ENCODE data around the gene HECTD4. TPM values are rescaled to one million over a fixed set of nuclear protein-coding genes. Genes with fewer than 3 reads are reported as not detected.
"Not testable (repeated sequence)": the region's sequence is repeated elsewhere in the genome, so short reads cannot be mapped to it uniquely, and the experiment has no call there.

The HECTD4 gene
- total RNA-seq, 1 donor from 2014 or later = 47.9 TPM

DNA sequence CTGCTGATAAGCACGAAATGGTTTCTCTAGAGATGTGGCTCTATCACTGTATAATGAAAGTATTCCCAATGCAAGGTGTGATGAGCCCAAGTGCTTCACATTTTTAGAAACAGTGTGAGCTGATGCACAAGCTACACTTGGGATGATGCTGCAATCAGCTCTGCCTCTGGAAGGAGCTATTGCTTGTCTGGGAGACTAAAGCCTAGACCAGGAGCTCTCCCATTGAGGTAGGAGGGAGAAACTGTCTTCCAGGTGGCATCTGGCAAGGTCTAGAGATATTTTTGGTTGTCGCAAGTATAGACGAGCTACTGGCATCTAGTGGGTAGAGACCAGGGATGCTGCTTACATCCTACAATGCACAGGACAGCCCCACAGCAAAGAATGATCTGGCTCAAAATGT, 42.0 kb downstream of the HECTD4 start:
- Mint-ChIP-seq H3K36me3 (ENCODE audit: low read depth, unreplicated experiment) (no peaks in the 10 kb centered on the region), H3K27ac (ENCODE audit: unreplicated experiment) (no peak overlapping the region), H3K4me1 (ENCODE audit: unreplicated experiment) (no peaks in the 10 kb centered on the region), H3K9me3 (ENCODE audit: unreplicated experiment) (no peaks in the 10 kb centered on the region), H3K27me3 (ENCODE audit: unreplicated experiment) (no peaks in the 10 kb centered on the region), H3K4me3 (ENCODE audit: unreplicated experiment) (no peak overlapping the region)
- DNase-seq (ENCODE audit: low spot score) = no peak
- TF ChIP-seq CTCF (IDR thresholded peaks at IDR 0.05; ENCODE audit: unreplicated experiment) = no peak

GRCh38 chr12:112334999-112335398, 47.2 kb downstream of the HECTD4 start:
- not testable (repeated sequence) for H3K27ac Mint-ChIP-seq (ENCODE audit: unreplicated experiment); H3K9me3 Mint-ChIP-seq (ENCODE audit: unreplicated experiment); H3K4me1 Mint-ChIP-seq (ENCODE audit: unreplicated experiment); H3K4me3 Mint-ChIP-seq (ENCODE audit: unreplicated experiment); DNase-seq (ENCODE audit: low spot score); H3K36me3 Mint-ChIP-seq (ENCODE audit: low read depth, unreplicated experiment); H3K27me3 Mint-ChIP-seq (ENCODE audit: unreplicated experiment)

DNA sequence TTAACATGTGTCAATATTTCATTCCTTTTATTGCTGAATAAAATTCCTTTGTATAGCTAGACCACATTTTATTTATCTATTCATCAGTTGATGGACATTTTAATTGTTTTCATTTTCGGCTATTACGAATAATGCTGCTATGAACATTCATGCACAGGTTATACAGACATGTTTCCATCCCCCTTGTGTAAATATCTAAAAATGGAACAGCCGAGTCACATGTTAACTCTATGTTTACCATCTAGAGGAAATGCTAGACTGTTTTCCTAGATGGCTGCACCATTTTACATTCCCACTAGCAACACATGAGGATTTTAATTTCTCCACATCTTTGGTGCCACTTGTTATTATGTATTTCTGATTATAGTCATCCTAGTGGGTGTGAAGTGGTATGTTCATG, 49.2 kb downstream of the HECTD4 start:
- no peak overlapping the region for H3K4me3 Mint-ChIP-seq (ENCODE audit: unreplicated experiment)
- no peak for TF ChIP-seq CTCF (IDR thresholded peaks at IDR 0.05; ENCODE audit: unreplicated experiment)
- peaks cover 2% of the 10 kb centered on the region for H3K4me1 Mint-ChIP-seq (ENCODE audit: unreplicated experiment)
- no peak for DNase-seq (ENCODE audit: low spot score)
- no peak overlapping the region for H3K27ac Mint-ChIP-seq (ENCODE audit: unreplicated experiment)
- no peaks in the 10 kb centered on the region for H3K27me3 Mint-ChIP-seq (ENCODE audit: unreplicated experiment)
- no peaks in the 10 kb centered on the region for H3K9me3 Mint-ChIP-seq (ENCODE audit: unreplicated experiment)
- H3K36me3 Mint-ChIP-seq (ENCODE audit: low read depth, unreplicated experiment) = peaks cover 4% of the 10 kb centered on the region

DNA sequence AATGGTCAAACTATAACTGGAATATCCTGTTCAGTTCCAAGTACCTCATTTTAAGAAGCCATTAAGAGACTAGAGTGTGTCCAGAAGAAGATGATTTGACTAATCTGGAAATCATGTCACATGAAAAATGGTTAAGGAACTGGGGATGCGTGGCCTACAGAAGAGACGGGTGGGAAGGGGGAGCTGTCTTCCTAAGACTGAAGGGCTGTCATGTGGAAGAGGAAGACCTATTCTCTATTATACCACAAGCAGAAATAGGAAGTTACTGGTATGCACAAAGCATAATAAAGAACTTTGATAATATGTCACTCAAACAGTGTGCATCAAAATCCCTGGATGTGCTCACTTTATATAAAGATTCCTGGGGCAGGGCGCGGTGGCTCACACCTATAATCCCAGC, 50.3 kb downstream of the HECTD4 start:
- Mint-ChIP-seq H3K4me3 (ENCODE audit: unreplicated experiment) (no peak overlapping the region), H3K9me3 (ENCODE audit: unreplicated experiment) (no peaks in the 10 kb centered on the region), H3K4me1 (ENCODE audit: unreplicated experiment) (peaks cover 7% of the 10 kb centered on the region), H3K36me3 (ENCODE audit: low read depth, unreplicated experiment) (peaks cover 4% of the 10 kb centered on the region), H3K27me3 (ENCODE audit: unreplicated experiment) (no peaks in the 10 kb centered on the region), H3K27ac (ENCODE audit: unreplicated experiment) (no peak overlapping the region)
- DNase-seq (ENCODE audit: low spot score) = no peak
- no peak for TF ChIP-seq CTCF (IDR thresholded peaks at IDR 0.05; ENCODE audit: unreplicated experiment)

- Mint-ChIP-seq H3K27me3 (ENCODE audit: unreplicated experiment) (no peaks in the 10 kb centered on the region), H3K36me3 (ENCODE audit: low read depth, unreplicated experiment) (peaks cover 4% of the 10 kb centered on the region), H3K4me1 (ENCODE audit: unreplicated experiment) (peaks cover 7% of the 10 kb centered on the region), H3K27ac (ENCODE audit: unreplicated experiment) (no peak overlapping the region), H3K9me3 (ENCODE audit: unreplicated experiment) (no peaks in the 10 kb centered on the region), H3K4me3 (ENCODE audit: unreplicated experiment) (no peak overlapping the region)
- no peak for DNase-seq (ENCODE audit: low spot score)
- no peak for TF ChIP-seq CTCF (IDR thresholded peaks at IDR 0.05; ENCODE audit: unreplicated experiment)
Measured at GRCh38 chr12:112330706-112331105, 51.5 kb downstream of the HECTD4 start.
